Left lung (tissue), 10 donors: Measurements from ENCODE around the gene DTD1. TPM values are rescaled to one million over a fixed set of nuclear protein-coding genes. Genes with fewer than 3 reads are reported as not detected.

Experiments used
- ATAC-seq: fragments of 200-7000 bp; cut with Tn5 transposase; one replicate; pipeline ENCODE4 v1.9.1; 2020; ENCODE audit warnings: moderate library complexity
- DNase-seq, 4 donors: peaks; one replicate each; pipeline ENCODE4 v3.0.0-alpha.2; 2013 to 2020
- H3K27ac ChIP-seq, 2 donors: fragments of 200-600 bp; sonication (generic) in 1 of 2; one replicate each; pipeline versions ENCODE4 v1.5.0 to v1.8.0; 2020 to 2021
- H3K27me3 ChIP-seq, 2 donors: fragments of 200-600 bp; sonication (generic) in 1 of 2; one replicate each; pipeline versions ENCODE4 v1.5.0 to v1.8.0; 2020 to 2021
- H3K36me3 ChIP-seq, 2 donors: fragments of 200-600 bp; sonication (generic) in 1 of 2; one replicate each; pipeline versions ENCODE4 v1.5.0 to v1.8.0; 2020 to 2021
- H3K4me1 ChIP-seq, 2 donors: fragments of 200-600 bp; one replicate each; pipeline ENCODE4 v1.8.0; 2021
- H3K4me3 ChIP-seq, 2 donors: fragments of 200-600 bp; sonication (generic) in 1 of 2; one replicate each; pipeline versions ENCODE4 v1.5.0 to v1.8.0; 2020 to 2021; ENCODE audit warnings: mild to moderate bottlenecking in 1 of 2
- H3K9me3 ChIP-seq, 2 donors: fragments of 200-600 bp; sonication (generic) in 1 of 2; one replicate each; pipeline versions ENCODE4 v1.5.0 to v1.8.0; 2020 to 2021
- intact Hi-C, 2 donors: fragments of 100-400 bp; cut with DNase I; formaldehyde crosslinking; loops; one replicate each; pipeline versions ENCODE4 v1.11.2 to v1.14.2; 2022
- polyA plus RNA-seq, 6 donors: library from polyadenylated mRNA; unstranded; fragments of 120-200 nt; gene quantifications; one replicate each; pipeline ENCODE4 v1.2.1, GENCODE V29; 2013; ENCODE audit not compliant: insufficient read length in 6 of 6
- total RNA-seq, 2 donors: library from RNA; stranded (reverse); fragmentation: NEBNext Ultra II Directional; extraction: Animal tissue kit (Norgen Biotek cat#: 25700); gene quantifications; one replicate each; pipeline ENCODE4 v1.2.1, GENCODE V29; 2021
- TF ChIP-seq, protein P1 (sequence below), 2 donors: fragments of 200-600 bp; sonication (generic) in 1 of 2; IDR thresholded peaks; one replicate each; pipeline versions ENCODE4 v1.5.0 to v1.8.0; 2021; ENCODE audit warnings: antibody characterized with exemption in 2 of 2
- donor health status: DM: no; HTN: yes; CAD: no.
- donor health status: DM: no; HTN: no; CAD: no.

The DTD1 gene
- total and polyA plus RNA-seq, 8 donors = 14.8 to 27.5 (median 25.6) TPM

GRCh38 chr20:18571009-18571408 lies 16.8 kb upstream of the DTD1 start:
- no peak for DNase-seq
- TF ChIP-seq, protein P1, sequence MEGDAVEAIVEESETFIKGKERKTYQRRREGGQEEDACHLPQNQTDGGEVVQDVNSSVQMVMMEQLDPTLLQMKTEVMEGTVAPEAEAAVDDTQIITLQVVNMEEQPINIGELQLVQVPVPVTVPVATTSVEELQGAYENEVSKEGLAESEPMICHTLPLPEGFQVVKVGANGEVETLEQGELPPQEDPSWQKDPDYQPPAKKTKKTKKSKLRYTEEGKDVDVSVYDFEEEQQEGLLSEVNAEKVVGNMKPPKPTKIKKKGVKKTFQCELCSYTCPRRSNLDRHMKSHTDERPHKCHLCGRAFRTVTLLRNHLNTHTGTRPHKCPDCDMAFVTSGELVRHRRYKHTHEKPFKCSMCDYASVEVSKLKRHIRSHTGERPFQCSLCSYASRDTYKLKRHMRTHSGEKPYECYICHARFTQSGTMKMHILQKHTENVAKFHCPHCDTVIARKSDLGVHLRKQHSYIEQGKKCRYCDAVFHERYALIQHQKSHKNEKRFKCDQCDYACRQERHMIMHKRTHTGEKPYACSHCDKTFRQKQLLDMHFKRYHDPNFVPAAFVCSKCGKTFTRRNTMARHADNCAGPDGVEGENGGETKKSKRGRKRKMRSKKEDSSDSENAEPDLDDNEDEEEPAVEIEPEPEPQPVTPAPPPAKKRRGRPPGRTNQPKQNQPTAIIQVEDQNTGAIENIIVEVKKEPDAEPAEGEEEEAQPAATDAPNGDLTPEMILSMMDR (IDR thresholded peaks at IDR 0.05) = no peak
- no peak for ATAC-seq
- H3K9me3 ChIP-seq = no peaks in the 10 kb centered on the region
- H3K36me3 ChIP-seq = peaks cover 0 to 25% of the 10 kb centered on the region in 2 donors
- peak overlapping the region in 1 of 2 donors; percentile 64 for H3K27ac ChIP-seq
- H3K4me3 ChIP-seq = no peak overlapping the region
- H3K4me1 ChIP-seq = peaks cover 0 to 22% of the 10 kb centered on the region in 2 donors
- intact Hi-C loops = no loop called here
- H3K27me3 ChIP-seq = no peaks in the 10 kb centered on the region

GRCh38 chr20:18571578-18571977 lies 16.3 kb upstream of the DTD1 start:
- intact Hi-C loops = no loop called here
- Histone ChIP-seq H3K36me3 (peaks cover 0 to 25% of the 10 kb centered on the region in 2 donors), H3K9me3 (no peaks in the 10 kb centered on the region), H3K4me1 (peaks cover 0 to 20% of the 10 kb centered on the region in 2 donors), H3K27ac (peak overlapping the region in 1 of 2 donors; percentile 64), H3K27me3 (no peaks in the 10 kb centered on the region), H3K4me3 (no peak overlapping the region)
- DNase-seq (no peak), ATAC-seq (no peak)
- TF ChIP-seq, protein P1 (IDR thresholded peaks at IDR 0.05) = no peak

GRCh38 chr20:18577942-18578341 lies 9.9 kb upstream of the DTD1 start:
- Histone ChIP-seq H3K27me3 (no peaks in the 10 kb centered on the region), H3K9me3 (no peaks in the 10 kb centered on the region), H3K4me3 (no peak overlapping the region), H3K36me3 (no peaks in the 10 kb centered on the region), H3K27ac (no peak overlapping the region), H3K4me1 (no peaks in the 10 kb centered on the region)
- TF ChIP-seq, protein P1 (IDR thresholded peaks at IDR 0.05) = no peak
- ATAC-seq = no peak
- intact Hi-C loops = no loop called here
- DNase-seq = no peak

DNA sequence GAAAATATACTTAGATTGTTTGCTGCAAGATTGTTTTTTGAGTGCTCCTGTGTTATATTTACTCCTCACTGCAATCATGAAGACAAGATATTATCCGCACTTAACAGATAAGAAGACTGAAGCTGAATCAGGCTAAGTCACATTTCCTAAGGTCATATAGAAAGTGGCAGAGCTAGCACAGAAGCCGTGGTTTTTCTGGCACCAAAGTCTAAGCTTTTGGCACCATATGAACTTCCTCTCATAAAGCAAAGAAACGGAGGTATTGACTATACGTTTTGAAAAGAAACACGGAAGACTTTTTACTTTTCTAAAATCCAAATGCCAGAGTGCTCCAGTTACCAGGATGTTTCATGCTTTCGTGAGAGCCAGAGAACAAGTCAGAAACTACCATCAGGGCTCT lies 9.3 kb upstream of the DTD1 start:
- no peaks in the 10 kb centered on the region for H3K9me3 ChIP-seq
- no peak for ATAC-seq
- no peaks in the 10 kb centered on the region for H3K36me3 ChIP-seq
- TF ChIP-seq, protein P1 (IDR thresholded peaks at IDR 0.05) = no peak
- H3K4me1 ChIP-seq = no peaks in the 10 kb centered on the region
- DNase-seq = no peak
- H3K27me3 ChIP-seq = no peaks in the 10 kb centered on the region
- intact Hi-C loops = no loop called here
- no peak overlapping the region for H3K4me3 ChIP-seq
- H3K27ac ChIP-seq = no peak overlapping the region

DNA sequence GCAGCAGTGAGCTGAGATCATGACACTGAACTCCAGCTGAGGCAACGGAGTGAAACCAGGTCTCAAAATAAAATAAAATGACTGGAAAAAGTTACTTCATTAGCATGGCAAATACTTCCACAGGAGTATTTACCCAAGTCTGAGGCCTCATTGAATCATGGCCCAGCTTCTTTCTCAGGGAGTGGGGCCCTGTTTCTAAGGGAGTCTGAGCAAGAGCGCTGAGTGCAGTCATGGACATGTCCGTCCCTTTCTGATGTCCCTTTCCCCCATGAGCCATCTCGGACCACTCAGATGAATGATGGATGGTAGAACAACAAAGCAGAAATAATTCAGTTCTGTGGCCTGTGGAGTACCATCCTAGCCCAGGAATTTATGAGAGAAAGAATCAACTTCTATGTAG lies 7.8 kb upstream of the DTD1 start:
- TF ChIP-seq, protein P1 (IDR thresholded peaks at IDR 0.05) = no peak
- intact Hi-C loops = no loop called here
- DNase-seq (no peak), ATAC-seq (no peak)
- no peak overlapping the region for H3K4me3 ChIP-seq
- H3K9me3 ChIP-seq = no peaks in the 10 kb centered on the region
- no peaks in the 10 kb centered on the region for H3K4me1 ChIP-seq
- no peaks in the 10 kb centered on the region for H3K27me3 ChIP-seq
- no peak overlapping the region for H3K27ac ChIP-seq
- no peaks in the 10 kb centered on the region for H3K36me3 ChIP-seq
